SK-N-SH treated with all-trans-retinoic acid at 6 μM for 48 hours (cell line): Measurements from ENCODE around the gene PSMC3.

Source experiments
- BACH2 ChIP-seq: fragments of 250-450 bp; sonication (Bioruptor Pico); IDR thresholded peaks from 2 replicates; pipeline ENCODE4 v1.9.0; 2021; ENCODE audit warnings: mild to moderate bottlenecking, borderline replicate concordance
- CREB5 ChIP-seq: fragments of 250-450 bp; sonication (Bioruptor Pico); IDR thresholded peaks from 2 replicates; pipeline ENCODE4 v1.5.1; 2020; ENCODE audit warnings: low read depth, mild to moderate bottlenecking, moderate library complexity
- GLIS3 ChIP-seq: fragments of 250-450 bp; sonication (Bioruptor Pico); IDR thresholded peaks from 2 replicates; pipeline ENCODE4 v1.5.0; 2020; ENCODE audit warnings: mild to moderate bottlenecking, moderate library complexity
- OSR1 ChIP-seq: fragments of 250-450 bp; sonication (Bioruptor Pico); IDR thresholded peaks from 2 replicates; pipeline ENCODE4 v1.8.0; 2022; ENCODE audit warnings: moderate library complexity, mild to moderate bottlenecking, inconsistent platforms
- PATZ1 ChIP-seq: fragments of 250-450 bp; sonication (Bioruptor Pico); IDR thresholded peaks from 2 replicates; pipeline ENCODE4 v1.8.0; 2020; ENCODE audit warnings: mild to moderate bottlenecking, moderate library complexity, borderline replicate concordance
- SNAI2 ChIP-seq: fragments of 250-450 bp; sonication (Bioruptor Pico); IDR thresholded peaks from 2 replicates; pipeline ENCODE4 v1.5.0; 2020; ENCODE audit warnings: mild to moderate bottlenecking, moderate library complexity
- TCF4 ChIP-seq: fragments of 250-450 bp; sonication (Bioruptor Pico); IDR thresholded peaks from 2 replicates; pipeline ENCODE4 v1.8.0; 2021; ENCODE audit warnings: mild to moderate bottlenecking, moderate library complexity, borderline replicate concordance
- ZNF565 ChIP-seq: fragments of 450-650 bp; formaldehyde crosslinking; conservative IDR thresholded peaks from 2 replicates; pipeline ENCODE4 v1.5.0; 2020; ENCODE audit warnings: low read depth, mild to moderate bottlenecking, moderate library complexity

- no peak for TF ChIP-seq ZNF565
- TF ChIP-seq SNAI2 (CRISPR knock-in tag): no peak
- TF ChIP-seq OSR1 (CRISPR knock-in tag): no peak
- no peak for TF ChIP-seq CREB5
- no peak for TF ChIP-seq PATZ1 (CRISPR knock-in tag)
- TF ChIP-seq BACH2: no peak
- TF ChIP-seq GLIS3: no peak
- no peak for TF ChIP-seq TCF4 (CRISPR knock-in tag)
These were observed 4.3 kb upstream of the PSMC3 start for GRCh38 chr11:47430524-47430923.
